HFF-Myc (cell line): ENCODE results near the gene VIT.

Source experiments
- DNase-seq: peaks from one replicate; pipeline ENCODE4 v3.0.0-alpha.2; 2011; ENCODE audit warnings: low read depth; ENCODE audit errors: extremely low read depth
- H3K4me3 ChIP-seq: replicated peaks from 2 replicates; pipeline ENCODE4 v1.5.1; 2011; ENCODE audit warnings: low read depth, mild to moderate bottlenecking, control low read depth, low read length
- CTCF ChIP-seq: IDR thresholded peaks from 2 replicates; pipeline ENCODE4 v1.5.1; 2012; ENCODE audit warnings: mild to moderate bottlenecking, low read depth, low read length, control low read depth; ENCODE audit errors: missing control alignments

VIT gene

GRCh38 chr2:36834731-36835524 is 138.4 kb downstream of the VIT start:
- DNase-seq: no peak

GRCh38 chr2:36839976-36840617 is 143.6 kb downstream of the VIT start:
- no peak for DNase-seq
- H3K4me3 ChIP-seq: no peak overlapping the region
- no peak for TF ChIP-seq CTCF

More at GRCh38 chr2:36834731-36835524, 138.4 kb downstream of the VIT start:
- no peak for TF ChIP-seq CTCF
- no peak overlapping the region for H3K4me3 ChIP-seq

GRCh38 chr2:36843838-36844237 is 147.3 kb downstream of the VIT start:
- no peak overlapping the region for H3K4me3 ChIP-seq
- TF ChIP-seq CTCF: no peak
- DNase-seq: no peak

GRCh38 chr2:36849265-36849664 is 152.8 kb downstream of the VIT start:
- H3K4me3 ChIP-seq: no peak overlapping the region
- no peak for DNase-seq
- TF ChIP-seq CTCF: no peak

GRCh38 chr2:36854241-36854640 is 157.7 kb downstream of the VIT start:
- TF ChIP-seq CTCF: no peak
- no peak for DNase-seq
- H3K4me3 ChIP-seq: no peak overlapping the region

- no peak for TF ChIP-seq CTCF
- no peak for DNase-seq
- no peak overlapping the region for H3K4me3 ChIP-seq
Observed at GRCh38 chr2:36855429-36855828, 158.9 kb downstream of the VIT start.
